ENCODE measurements around the gene PTMA. TPM values are rescaled to one million over a fixed set of nuclear protein-coding genes. Genes with fewer than 3 reads are reported as not detected.

Gene PTMA
- total RNA-seq, 1 experiment from 2014 or later: 2,752 TPM

- peak overlapping the region; percentile 77 for H3K27ac ChIP-seq (ENCODE audit: low read depth, low read length)
- no peak overlapping the region for H2AFZ ChIP-seq (ENCODE audit: low read depth, low read length, poor library complexity, severe bottlenecking)
- intact Hi-C loops (cut with micrococcal nuclease): no loop called here
- peaks cover 10% of the 10 kb centered on the region for H3K79me2 ChIP-seq (ENCODE audit: insufficient read depth, low read length)
- H3K4me3 ChIP-seq (replicated peaks in 1 of 2; ENCODE audit: low read depth in 1 of 2, low read length in 2 of 2): peak overlapping the region; percentile 28 to 31
- TSS peak; percentile 35 for BruUV-seq (replicated peaks)
- H3K4me2 ChIP-seq (ENCODE audit: low read length): peak overlapping the region; percentile 64
- POLR2A ChIA-PET: interaction anchor here (0.6 to 2.7 kb wide), 9 partner anchors 12 to 49 kb away, joined by 3 to 9 read pairs (median 4); no protein-coding TSS in a partner anchor
- no peaks in the 10 kb centered on the region for H3K9me2 ChIP-seq (ENCODE audit: insufficient read depth)
- TF ChIP-seq EGR1 (IDR thresholded peaks at IDR 0.05; ENCODE audit: low read depth) (no peak), POLR2AphosphoS5 (IDR thresholded peaks at IDR 0.05; ENCODE audit: low read depth, low read length) (peak; percentile 46; the same call in 1 of the 2 replicates), ZFX (IDR thresholded peaks at IDR 0.05) (peak; percentile 29; the same call in 1 of the 2 replicates), EZH2phosphoT487 (IDR thresholded peaks at IDR 0.05; ENCODE audit: borderline replicate concordance) (no peak), EZH2 (IDR thresholded peaks at IDR 0.05) (no peak)
- H3K9ac ChIP-seq (ENCODE audit: low read length): peak overlapping the region; percentile 61
- H4K20me1 ChIP-seq (ENCODE audit: insufficient read depth): no peaks in the 10 kb centered on the region
- no peaks in the 10 kb centered on the region for H3K27me3 ChIP-seq (ENCODE audit: insufficient read depth, low read length)
- no peaks in the 10 kb centered on the region for H3K9me3 ChIP-seq (ENCODE audit: control insufficient read depth in 1 of 2, insufficient read depth in 1 of 2, low read depth in 1 of 2, low read length in 2 of 2)
- CTCF ChIA-PET: interaction anchor here (1.0 to 3.5 kb wide), 4 partner anchors 8 to 27 kb away, joined by 3 to 13 read pairs (median 5); no protein-coding TSS in a partner anchor
- no peaks in the 10 kb centered on the region for H3K36me3 ChIP-seq (ENCODE audit: control insufficient read depth in 1 of 2, insufficient read depth in 2 of 2, low read length in 2 of 2)
- no peak for DNase-seq (ENCODE audit: low read depth, low spot score)
- RAD21 ChIA-PET (ENCODE audit: low non-redundant PET in 1 of 2, low total read pairs in 2 of 2, uncharacterized antibody in 2 of 2, unreplicated experiment in 2 of 2): no interaction called here
- ATAC-seq: peak; percentile 45
- peaks cover 20 to 33% of the 10 kb centered on the region in 2 experiments for H3K4me1 ChIP-seq (ENCODE audit: control insufficient read depth in 1 of 2, insufficient read depth in 2 of 2, low read length in 2 of 2)
Observed at GRCh38 chr2:231701456-231702373, 6.6 kb upstream of the PTMA start.

DNA sequence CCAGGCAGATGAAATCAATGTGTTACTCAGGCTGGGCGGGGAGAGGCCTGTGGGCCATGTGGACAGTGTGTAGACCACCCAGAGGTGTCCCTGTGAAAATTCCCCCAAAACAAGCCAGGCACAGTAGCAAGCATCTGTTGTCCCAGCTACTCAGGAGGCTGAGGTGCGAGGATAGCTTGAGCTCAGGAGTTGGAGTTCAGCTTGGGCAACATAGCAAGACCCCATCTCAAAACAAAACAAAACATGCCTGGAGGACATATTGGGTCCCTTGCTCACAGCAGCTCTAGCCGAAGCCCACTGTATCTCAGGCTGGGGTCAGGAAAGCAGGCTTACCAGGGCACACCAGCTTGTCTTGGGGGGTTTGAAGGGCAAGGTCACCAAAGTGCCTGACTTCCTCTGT is 4.3 kb upstream of the PTMA start:
- Histone ChIP-seq H3K9me2 (ENCODE audit: insufficient read depth) (no peaks in the 10 kb centered on the region), H2AFZ (ENCODE audit: low read depth, low read length, poor library complexity, severe bottlenecking) (no peak overlapping the region), H3K9me3 (ENCODE audit: control insufficient read depth in 1 of 2, insufficient read depth in 1 of 2, low read depth in 1 of 2, low read length in 2 of 2) (no peaks in the 10 kb centered on the region), H3K4me2 (ENCODE audit: low read length) (no peak overlapping the region), H3K4me1 (ENCODE audit: control insufficient read depth in 1 of 2, insufficient read depth in 2 of 2, low read length in 2 of 2) (peaks cover 20 to 41% of the 10 kb centered on the region in 2 experiments), H3K4me3 (replicated peaks in 1 of 2; ENCODE audit: low read depth in 1 of 2, low read length in 2 of 2) (no peak overlapping the region), H3K9ac (ENCODE audit: low read length) (no peak overlapping the region), H3K27me3 (ENCODE audit: insufficient read depth, low read length) (no peaks in the 10 kb centered on the region), H3K27ac (ENCODE audit: low read depth, low read length) (0 out of 2 replicates have a peak overlapping the region, but pooled peaks have one; percentile 13), H3K79me2 (ENCODE audit: insufficient read depth, low read length) (peaks cover 22% of the 10 kb centered on the region), H4K20me1 (ENCODE audit: insufficient read depth) (peaks cover 5% of the 10 kb centered on the region; the same call in 1 of the 2 replicates), H3K36me3 (ENCODE audit: control insufficient read depth in 1 of 2, insufficient read depth in 2 of 2, low read length in 2 of 2) (peaks cover 0 to 5% of the 10 kb centered on the region in 2 experiments; a peak in 2 of 4 replicates)
- BruUV-seq (replicated peaks): no TSS peak
- ChIA-PET POLR2A (interaction anchor here (1.0 kb wide), 1 partner anchor 18 kb away, joined by 4 read pairs; no protein-coding TSS in a partner anchor), CTCF (interaction anchor here (2.4 kb wide), 1 partner anchor 29 kb away, joined by 7 read pairs; no protein-coding TSS in a partner anchor), RAD21 (ENCODE audit: low non-redundant PET in 1 of 2, low total read pairs in 2 of 2, uncharacterized antibody in 2 of 2, unreplicated experiment in 2 of 2) (no interaction called here)
- no peak for DNase-seq (ENCODE audit: low read depth, low spot score)
- TF ChIP-seq POLR2AphosphoS5 (IDR thresholded peaks at IDR 0.05; ENCODE audit: low read depth, low read length) (no peak), CEBPB (IDR thresholded peaks at IDR 0.05; ENCODE audit: low read depth) (no peak), RAD21 (IDR thresholded peaks at IDR 0.05; ENCODE audit: low read depth) (no peak)
- TF ChIP-seq, protein P1, sequence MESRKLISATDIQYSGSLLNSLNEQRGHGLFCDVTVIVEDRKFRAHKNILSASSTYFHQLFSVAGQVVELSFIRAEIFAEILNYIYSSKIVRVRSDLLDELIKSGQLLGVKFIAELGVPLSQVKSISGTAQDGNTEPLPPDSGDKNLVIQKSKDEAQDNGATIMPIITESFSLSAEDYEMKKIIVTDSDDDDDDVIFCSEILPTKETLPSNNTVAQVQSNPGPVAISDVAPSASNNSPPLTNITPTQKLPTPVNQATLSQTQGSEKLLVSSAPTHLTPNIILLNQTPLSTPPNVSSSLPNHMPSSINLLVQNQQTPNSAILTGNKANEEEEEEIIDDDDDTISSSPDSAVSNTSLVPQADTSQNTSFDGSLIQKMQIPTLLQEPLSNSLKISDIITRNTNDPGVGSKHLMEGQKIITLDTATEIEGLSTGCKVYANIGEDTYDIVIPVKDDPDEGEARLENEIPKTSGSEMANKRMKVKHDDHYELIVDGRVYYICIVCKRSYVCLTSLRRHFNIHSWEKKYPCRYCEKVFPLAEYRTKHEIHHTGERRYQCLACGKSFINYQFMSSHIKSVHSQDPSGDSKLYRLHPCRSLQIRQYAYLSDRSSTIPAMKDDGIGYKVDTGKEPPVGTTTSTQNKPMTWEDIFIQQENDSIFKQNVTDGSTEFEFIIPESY (IDR thresholded peaks at IDR 0.05; ENCODE audit: extremely low read depth, insufficient replicate concordance, low read length): no peak
- ATAC-seq: no peak
- intact Hi-C loops (cut with micrococcal nuclease): no loop called here
